Natural killer cell treated with Interleukin-12 subunit alpha and Interleukin-12 subunit beta and Interleukin-15 and Interleukin-18, amount 100 ng/mL, for 72 hours (primary cell): ENCODE results near the gene OTUB2. TPM values are rescaled to one million over a fixed set of nuclear protein-coding genes. Genes with fewer than 3 reads are reported as not detected.

ENCODE experiments used
- ATAC-seq, 2 donors: fragments of 150-1000 bp; cut with Tn5 transposase in 1 of 2; sonication (Bioruptor Pico), chemical (Tn5 transposase) in 1 of 2; 2 replicates each; pipeline ENCODE4 v1.10.0; 2021
- DNase-seq: peaks from one replicate; pipeline ENCODE4 v3.0.0; 2022; ENCODE audit warnings: low spot score
- H3K27ac Mint-ChIP-seq, 2 donors: 1 replicate in 1 of 2; 2 replicates in 1 of 2; pipeline ENCODE4 v1.8.0; 2022; ENCODE audit warnings: mixed read lengths in 2 of 2, mild to moderate bottlenecking in 1 of 2, moderate library complexity in 1 of 2
- H3K27me3 Mint-ChIP-seq, 2 donors: 1 replicate in 1 of 2; 2 replicates in 1 of 2; pipeline ENCODE4 v1.8.0; 2022; ENCODE audit warnings: mixed read lengths in 2 of 2
- H3K36me3 Mint-ChIP-seq: one replicate; pipeline ENCODE4 v1.8.0; 2022; ENCODE audit warnings: mixed read lengths
- H3K4me1 Mint-ChIP-seq, 2 donors: 1 replicate in 1 of 2; 2 replicates in 1 of 2; pipeline ENCODE4 v1.8.0; 2022; ENCODE audit warnings: low read depth in 2 of 2, mixed read lengths in 2 of 2, mild to moderate bottlenecking in 1 of 2
- H3K4me3 Mint-ChIP-seq: one replicate; pipeline ENCODE4 v1.8.0; 2022; ENCODE audit warnings: mixed read lengths
- H3K9me3 Mint-ChIP-seq: 2 replicates; pipeline ENCODE4 v1.8.0; 2022; ENCODE audit warnings: mixed read lengths
- total RNA-seq, 2 donors: library from RNA; stranded (reverse); gene quantifications; one replicate each; pipeline ENCODE4 v1.2.3, GENCODE V29; 2022

The OTUB2 gene
- total RNA-seq, 2 donors from 2014 or later: 0.14 to 0.22 TPM

GRCh38 chr14:94077823-94078222, 51.7 kb downstream of the OTUB2 start:
- no peaks in the 10 kb centered on the region for H3K27me3 Mint-ChIP-seq

GRCh38 chr14:94079891-94080620, 53.9 kb downstream of the OTUB2 start:
- ATAC-seq (no peak), DNase-seq (no peak)
- Mint-ChIP-seq H3K27me3 (no peaks in the 10 kb centered on the region), H3K9me3 (peaks cover 3% of the 10 kb centered on the region), H3K4me1 (peaks cover 51 to 53% of the 10 kb centered on the region in 2 donors), H3K27ac (peak overlapping the region; percentile 95 to 99), H3K4me3 (peak overlapping the region; percentile 96), H3K36me3 (peaks cover 26% of the 10 kb centered on the region)

More at GRCh38 chr14:94077823-94078222, 51.7 kb downstream of the OTUB2 start:
- H3K9me3 Mint-ChIP-seq: peaks cover 3% of the 10 kb centered on the region
- no peak for ATAC-seq
- no peak for DNase-seq
- no peak overlapping the region for H3K27ac Mint-ChIP-seq
- peaks cover 37% of the 10 kb centered on the region for H3K36me3 Mint-ChIP-seq
- H3K4me1 Mint-ChIP-seq: peaks cover 51 to 56% of the 10 kb centered on the region in 2 donors
- H3K4me3 Mint-ChIP-seq: peak overlapping the region; percentile 96

- Mint-ChIP-seq H3K4me1 (peaks cover 45 to 47% of the 10 kb centered on the region in 2 donors), H3K4me3 (peak within 1 kb of the TSS; percentile 96), H3K36me3 (peaks cover 20% of the 10 kb centered on the region), H3K9me3 (no peaks in the 10 kb centered on the region), H3K27ac (peak within 1 kb of the TSS; percentile 95 to 99), H3K27me3 (no peaks in the 10 kb centered on the region)
- DNase-seq (peak; percentile 97), ATAC-seq (peak; percentile 99 to 100)
These were observed 54.7 kb downstream of the OTUB2 start, which contains the start of the genes DDX24 and IFI27L1 for GRCh38 chr14:94080621-94081385. DDX24 (minus strand) TSS chr14:94081202; CDS start chr14:94079742, 1,460 bp downstream. IFI27L1 (plus strand) TSS chr14:94081310; CDS start chr14:94096938, 15,628 bp downstream.

- ATAC-seq (peak; percentile 1 to 20), DNase-seq (no peak)
- no peaks in the 10 kb centered on the region for H3K9me3 Mint-ChIP-seq
- peaks cover 45 to 47% of the 10 kb centered on the region in 2 donors for H3K4me1 Mint-ChIP-seq
- H3K27me3 Mint-ChIP-seq: no peaks in the 10 kb centered on the region
- H3K27ac Mint-ChIP-seq: peak overlapping the region; percentile 95 to 99
- H3K36me3 Mint-ChIP-seq: peaks cover 25% of the 10 kb centered on the region
- peak overlapping the region; percentile 96 for H3K4me3 Mint-ChIP-seq
These were observed 55.3 kb downstream of the OTUB2 start for GRCh38 chr14:94081386-94081820.

GRCh38 chr14:94087891-94088290, 61.8 kb downstream of the OTUB2 start:
- ATAC-seq (no peak), DNase-seq (no peak)
- no peak overlapping the region for H3K4me3 Mint-ChIP-seq
- no peaks in the 10 kb centered on the region for H3K27me3 Mint-ChIP-seq
- H3K36me3 Mint-ChIP-seq: peaks cover 5% of the 10 kb centered on the region
- H3K27ac Mint-ChIP-seq: no peak overlapping the region
- H3K9me3 Mint-ChIP-seq: no peaks in the 10 kb centered on the region
- H3K4me1 Mint-ChIP-seq: peaks cover 5% of the 10 kb centered on the region in 2 donors

- H3K9me3 Mint-ChIP-seq: no peaks in the 10 kb centered on the region
- no peak overlapping the region for H3K4me3 Mint-ChIP-seq
- H3K27me3 Mint-ChIP-seq: no peaks in the 10 kb centered on the region
- no peak overlapping the region for H3K27ac Mint-ChIP-seq
- ATAC-seq (no peak), DNase-seq (no peak)
- H3K36me3 Mint-ChIP-seq: peaks cover 5% of the 10 kb centered on the region
- H3K4me1 Mint-ChIP-seq: peaks cover 0 to 3% of the 10 kb centered on the region in 2 donors
These were observed 62.4 kb downstream of the OTUB2 start for GRCh38 chr14:94088516-94088915.

GRCh38 chr14:94089479-94089878, 63.3 kb downstream of the OTUB2 start:
- no peak overlapping the region for H3K27ac Mint-ChIP-seq
- no peaks in the 10 kb centered on the region for H3K27me3 Mint-ChIP-seq

GRCh38 chr14:94093418-94093817, 67.3 kb downstream of the OTUB2 start:
- H3K4me3 Mint-ChIP-seq: no peak overlapping the region
- no peak for DNase-seq
- no peaks in the 10 kb centered on the region for H3K4me1 Mint-ChIP-seq
- no peaks in the 10 kb centered on the region for H3K27me3 Mint-ChIP-seq
- ATAC-seq: no peak
- H3K9me3 Mint-ChIP-seq: no peaks in the 10 kb centered on the region
- H3K36me3 Mint-ChIP-seq: no peaks in the 10 kb centered on the region
- no peak overlapping the region for H3K27ac Mint-ChIP-seq

More at GRCh38 chr14:94089479-94089878, 63.3 kb downstream of the OTUB2 start:
- no peaks in the 10 kb centered on the region for H3K9me3 Mint-ChIP-seq
- DNase-seq: no peak
- no peak for ATAC-seq
- no peak overlapping the region for H3K4me3 Mint-ChIP-seq
- H3K4me1 Mint-ChIP-seq: peaks cover 0 to 3% of the 10 kb centered on the region in 2 donors
- peaks cover 5% of the 10 kb centered on the region for H3K36me3 Mint-ChIP-seq

GRCh38 chr14:94097091-94097490, 71.0 kb downstream of the OTUB2 start:
- H3K4me1 Mint-ChIP-seq: no peaks in the 10 kb centered on the region
- no peak overlapping the region for H3K27ac Mint-ChIP-seq
- H3K4me3 Mint-ChIP-seq: no peak overlapping the region
- no peaks in the 10 kb centered on the region for H3K9me3 Mint-ChIP-seq
- ATAC-seq: no peak
- no peaks in the 10 kb centered on the region for H3K36me3 Mint-ChIP-seq
- no peak for DNase-seq
- no peaks in the 10 kb centered on the region for H3K27me3 Mint-ChIP-seq

Other genes starting within 250 kb of the OTUB2 start
- not detected for gene PRIMA1, start 237.9 kb upstream of the OTUB2 start, total RNA-seq
- not detected for gene FAM181A, start 99.0 kb upstream of the OTUB2 start, total RNA-seq
- gene ASB2, start 49.8 kb upstream of the OTUB2 start, total RNA-seq: 10 to 100 TPM; 12.3 to 55.1 TPM
- gene CCDC197, start 29.0 kb upstream of the OTUB2 start, total RNA-seq: not detected
- 100 to 1,000 TPM; 168 to 241 TPM for gene DDX24, start 54.9 kb downstream of the OTUB2 start, total RNA-seq
- 10 to 100 TPM; 22.9 to 23.0 TPM for gene IFI27L1, start 55.0 kb downstream of the OTUB2 start, total RNA-seq
- 1 to 10 TPM; 1.5 to 1.7 TPM for gene IFI27, start 84.4 kb downstream of the OTUB2 start, total RNA-seq
- gene IFI27L2, start 103.3 kb downstream of the OTUB2 start, total RNA-seq: 10 to 100 TPM; 61.3 to 73.8 TPM
- gene PPP4R4, start 148.0 kb downstream of the OTUB2 start, total RNA-seq: under 1 TPM in 1 of 2 donors, not detected in 1; 0.73 TPM